ENCODE data around the gene TYW1B.
"Not testable (repeated sequence)": the region's sequence is repeated elsewhere in the genome, so short reads cannot be mapped to it uniquely, and the experiment has no call there.

The TYW1B gene

GRCh38 chr7:72691442-72691841 is 136.6 kb downstream of the TYW1B start:
- H3K27ac ChIP-seq (ENCODE audit: poor library complexity, severe bottlenecking); ATAC-seq (ENCODE audit: low read depth); DNase-seq (ENCODE audit: low spot score); H3K4me3 ChIP-seq (ENCODE audit: severe bottlenecking); H3K9me3 ChIP-seq (ENCODE audit: severe bottlenecking); H3K36me3 ChIP-seq (ENCODE audit: low read depth); H3K4me1 ChIP-seq (ENCODE audit: insufficient read depth, poor library complexity, severe bottlenecking); H3K27me3 ChIP-seq (ENCODE audit: insufficient read depth, poor library complexity, severe bottlenecking): not testable (repeated sequence)

- H3K36me3 ChIP-seq (ENCODE audit: low read depth); DNase-seq (ENCODE audit: low spot score); H3K4me1 ChIP-seq (ENCODE audit: insufficient read depth, poor library complexity, severe bottlenecking); H3K27me3 ChIP-seq (ENCODE audit: insufficient read depth, poor library complexity, severe bottlenecking); H3K27ac ChIP-seq (ENCODE audit: poor library complexity, severe bottlenecking); ATAC-seq (ENCODE audit: low read depth); H3K9me3 ChIP-seq (ENCODE audit: severe bottlenecking); H3K4me3 ChIP-seq (ENCODE audit: severe bottlenecking): not testable (repeated sequence)
These were observed 137.8 kb downstream of the TYW1B start for GRCh38 chr7:72690177-72690576.

- not testable (repeated sequence) for DNase-seq (ENCODE audit: low spot score); ATAC-seq (ENCODE audit: low read depth); H3K27me3 ChIP-seq (ENCODE audit: insufficient read depth, poor library complexity, severe bottlenecking); H3K27ac ChIP-seq (ENCODE audit: poor library complexity, severe bottlenecking); H3K4me1 ChIP-seq (ENCODE audit: insufficient read depth, poor library complexity, severe bottlenecking); H3K4me3 ChIP-seq (ENCODE audit: severe bottlenecking); H3K36me3 ChIP-seq (ENCODE audit: low read depth); H3K9me3 ChIP-seq (ENCODE audit: severe bottlenecking)
These were observed 138.7 kb downstream of the TYW1B start for GRCh38 chr7:72689344-72689743.

- not testable (repeated sequence) for H3K9me3 ChIP-seq (ENCODE audit: severe bottlenecking); ATAC-seq (ENCODE audit: low read depth); DNase-seq (ENCODE audit: low spot score); H3K36me3 ChIP-seq (ENCODE audit: low read depth); H3K4me3 ChIP-seq (ENCODE audit: severe bottlenecking); H3K27me3 ChIP-seq (ENCODE audit: insufficient read depth, poor library complexity, severe bottlenecking); H3K27ac ChIP-seq (ENCODE audit: poor library complexity, severe bottlenecking)
- peaks cover 16% of the 10 kb centered on the region for H3K4me1 ChIP-seq (ENCODE audit: insufficient read depth, poor library complexity, severe bottlenecking)
These were observed 146.8 kb downstream of the TYW1B start for GRCh38 chr7:72681211-72681610.

- H3K4me3 ChIP-seq (ENCODE audit: severe bottlenecking); H3K27me3 ChIP-seq (ENCODE audit: insufficient read depth, poor library complexity, severe bottlenecking); ATAC-seq (ENCODE audit: low read depth); H3K9me3 ChIP-seq (ENCODE audit: severe bottlenecking); DNase-seq (ENCODE audit: low spot score); H3K36me3 ChIP-seq (ENCODE audit: low read depth); H3K4me1 ChIP-seq (ENCODE audit: insufficient read depth, poor library complexity, severe bottlenecking); H3K27ac ChIP-seq (ENCODE audit: poor library complexity, severe bottlenecking): not testable (repeated sequence)
These were observed 151.1 kb downstream of the TYW1B start for GRCh38 chr7:72676880-72677279.

GRCh38 chr7:72676086-72676690 is 151.8 kb downstream of the TYW1B start:
- ATAC-seq (ENCODE audit: low read depth): peak; percentile 75
- not testable (repeated sequence) for DNase-seq (ENCODE audit: low spot score); H3K9me3 ChIP-seq (ENCODE audit: severe bottlenecking); H3K36me3 ChIP-seq (ENCODE audit: low read depth); H3K4me1 ChIP-seq (ENCODE audit: insufficient read depth, poor library complexity, severe bottlenecking); H3K27ac ChIP-seq (ENCODE audit: poor library complexity, severe bottlenecking); H3K4me3 ChIP-seq (ENCODE audit: severe bottlenecking); H3K27me3 ChIP-seq (ENCODE audit: insufficient read depth, poor library complexity, severe bottlenecking)

- not testable (repeated sequence) for H3K27me3 ChIP-seq (ENCODE audit: insufficient read depth, poor library complexity, severe bottlenecking); H3K36me3 ChIP-seq (ENCODE audit: low read depth); ATAC-seq (ENCODE audit: low read depth); H3K4me3 ChIP-seq (ENCODE audit: severe bottlenecking); H3K4me1 ChIP-seq (ENCODE audit: insufficient read depth, poor library complexity, severe bottlenecking); H3K9me3 ChIP-seq (ENCODE audit: severe bottlenecking); H3K27ac ChIP-seq (ENCODE audit: poor library complexity, severe bottlenecking); DNase-seq (ENCODE audit: low spot score)
These were observed 152.3 kb downstream of the TYW1B start for GRCh38 chr7:72675686-72676085.

- H3K27me3 ChIP-seq (ENCODE audit: insufficient read depth, poor library complexity, severe bottlenecking): no peaks in the 10 kb centered on the region
- H3K27ac ChIP-seq (ENCODE audit: poor library complexity, severe bottlenecking): no peak overlapping the region
- H3K4me1 ChIP-seq (ENCODE audit: insufficient read depth, poor library complexity, severe bottlenecking): no peaks in the 10 kb centered on the region
- no peak overlapping the region for H3K4me3 ChIP-seq (ENCODE audit: severe bottlenecking)
- no peaks in the 10 kb centered on the region for H3K36me3 ChIP-seq (ENCODE audit: low read depth)
- peak; percentile 76 for ATAC-seq (ENCODE audit: low read depth)
- DNase-seq (ENCODE audit: low spot score): no peak
- no peaks in the 10 kb centered on the region for H3K9me3 ChIP-seq (ENCODE audit: severe bottlenecking)
- no peak for TF ChIP-seq CTCF (IDR thresholded peaks at IDR 0.05; ENCODE audit: poor library complexity, severe bottlenecking)
These were observed 153.6 kb downstream of the TYW1B start for GRCh38 chr7:72674394-72674793.

GRCh38 chr7:72670850-72671249 is 157.2 kb downstream of the TYW1B start:
- not testable (repeated sequence) for H3K9me3 ChIP-seq (ENCODE audit: severe bottlenecking); H3K4me3 ChIP-seq (ENCODE audit: severe bottlenecking); H3K27ac ChIP-seq (ENCODE audit: poor library complexity, severe bottlenecking); DNase-seq (ENCODE audit: low spot score); H3K4me1 ChIP-seq (ENCODE audit: insufficient read depth, poor library complexity, severe bottlenecking); H3K27me3 ChIP-seq (ENCODE audit: insufficient read depth, poor library complexity, severe bottlenecking); ATAC-seq (ENCODE audit: low read depth); H3K36me3 ChIP-seq (ENCODE audit: low read depth)

- not testable (repeated sequence) for H3K9me3 ChIP-seq (ENCODE audit: severe bottlenecking); H3K27me3 ChIP-seq (ENCODE audit: insufficient read depth, poor library complexity, severe bottlenecking); H3K4me3 ChIP-seq (ENCODE audit: severe bottlenecking); H3K4me1 ChIP-seq (ENCODE audit: insufficient read depth, poor library complexity, severe bottlenecking); DNase-seq (ENCODE audit: low spot score); H3K27ac ChIP-seq (ENCODE audit: poor library complexity, severe bottlenecking); H3K36me3 ChIP-seq (ENCODE audit: low read depth); ATAC-seq (ENCODE audit: low read depth)
These were observed 159.6 kb downstream of the TYW1B start for GRCh38 chr7:72668435-72668834.

GRCh38 chr7:72667049-72667448 is 161.0 kb downstream of the TYW1B start:
- not testable (repeated sequence) for ATAC-seq (ENCODE audit: low read depth); H3K4me3 ChIP-seq (ENCODE audit: severe bottlenecking)

More at GRCh38 chr7:72667049-72667448, 161.0 kb downstream of the TYW1B start:
- not testable (repeated sequence) for H3K4me1 ChIP-seq (ENCODE audit: insufficient read depth, poor library complexity, severe bottlenecking); DNase-seq (ENCODE audit: low spot score); H3K27ac ChIP-seq (ENCODE audit: poor library complexity, severe bottlenecking); H3K9me3 ChIP-seq (ENCODE audit: severe bottlenecking); H3K27me3 ChIP-seq (ENCODE audit: insufficient read depth, poor library complexity, severe bottlenecking); H3K36me3 ChIP-seq (ENCODE audit: low read depth)
